CD4-positive, alpha-beta memory T cell (primary cell): Measurements from ENCODE around the gene MOAP1. TPM values are rescaled to one million over a fixed set of nuclear protein-coding genes. Genes with fewer than 3 reads are reported as not detected.

ENCODE experiments used
- CTCF ChIA-PET: fragments of 350-600 bp; sonication (Branson Sonifier 250); formaldehyde crosslinking; loops from one replicate; lab custom pipeline; 2021; ENCODE audit warnings: inconsistent platforms; ENCODE audit not compliant: partially characterized antibody; lab: Charles Lee
- POLR2A ChIA-PET: fragments of 350-600 bp; sonication (Branson Sonifier 250); formaldehyde crosslinking; loops from one replicate; lab custom pipeline; 2021; ENCODE audit not compliant: partially characterized antibody; lab: Charles Lee
- DNase-seq, 5 donors: peaks; one replicate each; pipeline versions ENCODE4 v3.0.0 to v3.0.0-alpha.2; 2020 to 2022; ENCODE audit warnings: mixed read lengths in 1 of 5
- H3K27ac ChIP-seq: one replicate; pipeline ENCODE4 v1.7.0; 2013; ENCODE audit warnings: low read depth, low read length
- H3K27me3 ChIP-seq: 2 replicates; pipeline ENCODE4 v1.7.0; 2013; ENCODE audit warnings: mild to moderate bottlenecking, low read length, moderate library complexity; ENCODE audit not compliant: insufficient read depth
- H3K36me3 ChIP-seq: 2 replicates; pipeline ENCODE4 v1.7.0; 2013; ENCODE audit warnings: mild to moderate bottlenecking, low read length, moderate library complexity; ENCODE audit not compliant: insufficient read depth
- H3K4me1 ChIP-seq: 2 replicates; pipeline ENCODE4 v1.7.0; 2013; ENCODE audit warnings: mild to moderate bottlenecking, low read length, moderate library complexity; ENCODE audit not compliant: insufficient read depth
- H3K4me3 ChIP-seq, 2 donors: one replicate each; pipeline ENCODE4 v1.7.0; 2013; ENCODE audit warnings: low read length in 2 of 2, mild to moderate bottlenecking in 1 of 2
- H3K9me3 ChIP-seq, 2 donors: one replicate each; pipeline ENCODE4 v1.7.0; 2013; ENCODE audit warnings: low read length in 2 of 2, control low read depth in 1 of 2; ENCODE audit not compliant: control insufficient read depth in 1 of 2
- H3K27ac Mint-ChIP-seq, 7 donors: one replicate each; pipeline ENCODE4 v1.8.0; 2020 to 2021; ENCODE audit warnings: mixed read lengths in 7 of 7, mild to moderate bottlenecking in 6 of 7, inconsistent platforms in 3 of 7, moderate library complexity in 3 of 7
- H3K27me3 Mint-ChIP-seq, 2 donors: one replicate each; pipeline ENCODE4 v1.8.0; 2020 to 2021; ENCODE audit warnings: mixed read lengths in 2 of 2
- H3K36me3 Mint-ChIP-seq, 2 donors: one replicate each; pipeline ENCODE4 v1.8.0; 2020 to 2021; ENCODE audit warnings: mixed read lengths in 2 of 2, inconsistent platforms in 1 of 2, mild to moderate bottlenecking in 1 of 2
- H3K4me1 Mint-ChIP-seq, 4 donors: one replicate each; pipeline ENCODE4 v1.8.0; 2020 to 2021; ENCODE audit warnings: mixed read lengths in 4 of 4, mild to moderate bottlenecking in 1 of 4
- H3K4me3 Mint-ChIP-seq, 8 donors: one replicate each; pipeline ENCODE4 v1.8.0; 2020 to 2021; ENCODE audit warnings: mixed read lengths in 8 of 8, mild to moderate bottlenecking in 7 of 8, moderate library complexity in 6 of 8, inconsistent platforms in 3 of 8
- H3K9me3 Mint-ChIP-seq, 8 donors: one replicate each; pipeline ENCODE4 v1.8.0; 2020 to 2021; ENCODE audit warnings: mixed read lengths in 8 of 8, mild to moderate bottlenecking in 5 of 8, inconsistent platforms in 3 of 8, moderate library complexity in 1 of 8
- intact Hi-C: fragments of 100-400 bp; cut with micrococcal nuclease; formaldehyde crosslinking; loops from one replicate; pipeline ENCODE4 v1.15.1; 2023
- polyA plus RNA-seq, 2 donors: library from polyadenylated mRNA; unstranded; fragments of 300-500 nt; fragmentation: Illumina TruSeq; gene quantifications; one replicate each; pipeline ENCODE4 v1.2.3, GENCODE V29; 2021
- total RNA-seq, 2 experiments: library from RNA; stranded (reverse); gene quantifications; one replicate each; pipeline ENCODE4 v1.2.3, GENCODE V29; 2021

Gene MOAP1
- total and polyA plus RNA-seq, 4 experiments from 2014 or later: 39.0 to 108 (median 49.7) TPM

- Mint-ChIP-seq H3K9me3 (no peaks in the 10 kb centered on the region), H3K36me3 (no peaks in the 10 kb centered on the region), H3K27me3 (peaks cover 0 to 2% of the 10 kb centered on the region in 2 donors), H3K4me1 (peaks cover 0 to 5% (median 2%) of the 10 kb centered on the region in 4 donors), H3K4me3 (no peak overlapping the region), H3K27ac (peak overlapping the region in 2 of 7 donors; percentile 37 to 46)
- H3K36me3 ChIP-seq: no peaks in the 10 kb centered on the region
- no peaks in the 10 kb centered on the region for H3K4me1 ChIP-seq
- H3K27me3 ChIP-seq: no peaks in the 10 kb centered on the region
- no peak for DNase-seq
- H3K4me3 ChIP-seq: no peak overlapping the region
- intact Hi-C loops: loop anchor here (10.0 kb wide), 1 partner anchor 301 kb away; no protein-coding TSS in a partner anchor
- POLR2A ChIA-PET: no interaction called here
- CTCF ChIA-PET: interaction anchor here (0.7 to 4.8 kb wide), 5 partner anchors 10 to 556 kb away, joined by 3 to 36 read pairs (median 3); no protein-coding TSS in a partner anchor
- H3K27ac ChIP-seq: no peak overlapping the region
- no peaks in the 10 kb centered on the region for H3K9me3 ChIP-seq
Observed at GRCh38 chr14:93136009-93136408, 48.7 kb downstream of the MOAP1 start.

- no peak overlapping the region for H3K4me3 Mint-ChIP-seq
- ChIA-PET CTCF (interaction anchor here (0.9 to 2.0 kb wide), 3 partner anchors 10 to 22 kb away, joined by 3 to 16 read pairs (median 3); no protein-coding TSS in a partner anchor), POLR2A (no interaction called here)
- no peaks in the 10 kb centered on the region for H3K36me3 Mint-ChIP-seq
- Histone ChIP-seq H3K27me3 (no peaks in the 10 kb centered on the region), H3K27ac (no peak overlapping the region), H3K9me3 (no peaks in the 10 kb centered on the region), H3K36me3 (no peaks in the 10 kb centered on the region), H3K4me1 (no peaks in the 10 kb centered on the region), H3K4me3 (no peak overlapping the region)
- H3K9me3 Mint-ChIP-seq: no peaks in the 10 kb centered on the region
- DNase-seq: no peak
- no peak overlapping the region for H3K27ac Mint-ChIP-seq
- peaks cover 0 to 5% (median 2%) of the 10 kb centered on the region in 4 donors for H3K4me1 Mint-ChIP-seq
- intact Hi-C loops: loop anchor here (10.0 kb wide), 1 partner anchor 301 kb away; no protein-coding TSS in a partner anchor
- H3K27me3 Mint-ChIP-seq: peaks cover 0 to 2% of the 10 kb centered on the region in 2 donors
Observed at GRCh38 chr14:93135399-93135798, 49.3 kb downstream of the MOAP1 start.

GRCh38 chr14:93133464-93133863, 51.2 kb downstream of the MOAP1 start:
- ChIA-PET CTCF (interaction anchor here (0.9 to 6.3 kb wide), 9 partner anchors 11 to 182 kb away, joined by 3 to 105 read pairs (median 5); partner anchors contain the start of gene ITPK1), POLR2A (interaction anchor here (2.3 kb wide), 1 partner anchor 20 kb away, joined by 11 read pairs; no protein-coding TSS in a partner anchor)
- Histone ChIP-seq H3K27me3 (no peaks in the 10 kb centered on the region), H3K27ac (no peak overlapping the region), H3K4me3 (no peak overlapping the region), H3K9me3 (no peaks in the 10 kb centered on the region), H3K36me3 (no peaks in the 10 kb centered on the region), H3K4me1 (no peaks in the 10 kb centered on the region)
- Mint-ChIP-seq H3K27ac (peak overlapping the region in 1 of 7 donors; percentile 48), H3K4me1 (no peaks in the 10 kb centered on the region), H3K27me3 (peaks cover 0 to 2% of the 10 kb centered on the region in 2 donors), H3K4me3 (no peak overlapping the region), H3K36me3 (no peaks in the 10 kb centered on the region), H3K9me3 (no peaks in the 10 kb centered on the region)
- no peak for DNase-seq
- intact Hi-C loops: loop anchor here (10.0 kb wide), 1 partner anchor 299 kb away; no protein-coding TSS in a partner anchor

GRCh38 chr14:93132472-93133065, 52.1 kb downstream of the MOAP1 start:
- no peak overlapping the region for H3K27ac Mint-ChIP-seq
- no peaks in the 10 kb centered on the region for H3K27me3 ChIP-seq
- no peaks in the 10 kb centered on the region for H3K36me3 ChIP-seq
- peak in 2 of 5 donors; percentile 19 to 22 for DNase-seq
- no peaks in the 10 kb centered on the region for H3K36me3 Mint-ChIP-seq
- intact Hi-C loops: loop anchor here (1.0 to 10.0 kb wide), 2 partner anchors 19 to 298 kb away; no protein-coding TSS in a partner anchor
- CTCF ChIA-PET: interaction anchor here (0.9 to 6.3 kb wide), 14 partner anchors 8 to 184 kb away, joined by 3 to 105 read pairs (median 4); partner anchors contain the start of gene ITPK1
- H3K9me3 ChIP-seq: no peaks in the 10 kb centered on the region
- H3K9me3 Mint-ChIP-seq: no peaks in the 10 kb centered on the region
- H3K4me3 ChIP-seq: no peak overlapping the region
- POLR2A ChIA-PET: interaction anchor here (0.6 to 2.3 kb wide), 4 partner anchors 15 to 178 kb away, joined by 3 to 11 read pairs (median 8); partner anchors contain the start of gene ITPK1
- no peaks in the 10 kb centered on the region for H3K27me3 Mint-ChIP-seq
- H3K4me1 Mint-ChIP-seq: no peaks in the 10 kb centered on the region
- H3K27ac ChIP-seq: no peak overlapping the region
- H3K4me3 Mint-ChIP-seq: no peak overlapping the region
- no peaks in the 10 kb centered on the region for H3K4me1 ChIP-seq

Other genes with a start within 250 kb of the MOAP1 start
- 10 to 100 TPM; 26.8 to 30.0 TPM for gene ITPK1, start 69.0 kb downstream of the MOAP1 start, total RNA-seq
- 10 to 100 TPM; 12.5 to 26.9 TPM for gene ITPK1, start 69.0 kb downstream of the MOAP1 start, polyA plus RNA-seq
- gene LYSET, start 420 bp upstream of the MOAP1 start, total RNA-seq: 10 to 100 TPM; 20.2 to 24.0 TPM
- gene LYSET, start 420 bp upstream of the MOAP1 start, polyA plus RNA-seq: 10 to 100 TPM; 37.3 to 44.5 TPM
- 10 to 100 TPM; 11.6 to 12.7 TPM for gene GON7, start 22.2 kb upstream of the MOAP1 start, total RNA-seq
- 10 to 100 TPM; 23.0 to 28.8 TPM for gene GON7, start 22.2 kb upstream of the MOAP1 start, polyA plus RNA-seq
- 10 to 100 TPM; 17.5 to 17.8 TPM for gene UBR7, start 22.4 kb upstream of the MOAP1 start, total RNA-seq
- 10 to 100 TPM; 28.5 to 47.8 TPM for gene UBR7, start 22.4 kb upstream of the MOAP1 start, polyA plus RNA-seq
- gene BTBD7, start 148.1 kb upstream of the MOAP1 start, total RNA-seq: 10 to 100 TPM; 30.3 to 38.3 TPM
- gene BTBD7, start 148.1 kb upstream of the MOAP1 start, polyA plus RNA-seq: 1 to 10 TPM; 6.9 to 8.7 TPM
- gene COX8C, start 162.3 kb upstream of the MOAP1 start, total RNA-seq: not detected
- gene COX8C, start 162.3 kb upstream of the MOAP1 start, polyA plus RNA-seq: not detected
- gene UNC79, start 246.0 kb upstream of the MOAP1 start, total RNA-seq: under 1 TPM; 0.03 to 0.06 TPM
- not detected for gene UNC79, start 246.0 kb upstream of the MOAP1 start, polyA plus RNA-seq